GM21381 (cell line): ENCODE results near the gene C2orf76.
"Not testable (repeated sequence)": the region's sequence is repeated elsewhere in the genome, so short reads cannot be mapped to it uniquely, and the experiment has no call there.

Source experiments
- ATAC-seq: cut with Tn5 transposase; IDR thresholded peaks from one replicate; pipeline ENCODE4 v1.9.1; 2021; ENCODE audit warnings: mild to moderate bottlenecking, moderate library complexity; ENCODE audit not compliant: unreplicated experiment

The C2orf76 gene

GRCh38 chr2:119377993-119378345 lies 11.3 kb upstream of the C2orf76 start:
- ATAC-seq: no peak

- ATAC-seq: no peak
Observed at GRCh38 chr2:119377294-119377992, 10.8 kb upstream of the C2orf76 start.

GRCh38 chr2:119376810-119377209 lies 10.2 kb upstream of the C2orf76 start:
- no peak for ATAC-seq

GRCh38 chr2:119376406-119376805 lies 9.8 kb upstream of the C2orf76 start:
- not testable (repeated sequence) for ATAC-seq

- ATAC-seq: not testable (repeated sequence)
Observed at GRCh38 chr2:119373907-119374745, 7.5 kb upstream of the C2orf76 start.

GRCh38 chr2:119372778-119373568 lies 6.3 kb upstream of the C2orf76 start:
- ATAC-seq: no peak

- no peak for ATAC-seq
Observed at GRCh38 chr2:119371111-119371510, 4.5 kb upstream of the C2orf76 start.

GRCh38 chr2:119369845-119370244 lies 3.2 kb upstream of the C2orf76 start:
- ATAC-seq: no peak

GRCh38 chr2:119367472-119368099 lies 952 bp upstream of the C2orf76 start:
- peak; percentile 36 for ATAC-seq

GRCh38 chr2:119366161-119366648 lies 429 bp downstream of the C2orf76 start:
- peak; percentile 3 for ATAC-seq

GRCh38 chr2:119365436-119365835 lies 1.2 kb downstream of the C2orf76 start:
- ATAC-seq: no peak

GRCh38 chr2:119364798-119365197 lies 1.8 kb downstream of the C2orf76 start:
- ATAC-seq: no peak

GRCh38 chr2:119360423-119360966 lies 6.1 kb downstream of the C2orf76 start:
- ATAC-seq: no peak

GRCh38 chr2:119359774-119360173 lies 6.9 kb downstream of the C2orf76 start:
- no peak for ATAC-seq

- no peak for ATAC-seq
Observed at GRCh38 chr2:119354860-119355259, 11.8 kb downstream of the C2orf76 start.

GRCh38 chr2:119352357-119352756 lies 14.3 kb downstream of the C2orf76 start:
- peak; percentile 94 for ATAC-seq

GRCh38 chr2:119350311-119350998 lies 16.2 kb downstream of the C2orf76 start:
- no peak for ATAC-seq

- no peak for ATAC-seq
Observed at GRCh38 chr2:119349289-119349688, 17.3 kb downstream of the C2orf76 start.

GRCh38 chr2:119341684-119342083 lies 24.9 kb downstream of the C2orf76 start:
- no peak for ATAC-seq

GRCh38 chr2:119339562-119339923 lies 27.1 kb downstream of the C2orf76 start:
- ATAC-seq: peak; percentile 6
